Activated naive CD8-positive, alpha-beta T cell (primary cell): ENCODE measurements around the gene MRPS2.

Source experiments
- H3K27ac Mint-ChIP-seq: one replicate; pipeline ENCODE4 v1.8.0; 2021; ENCODE audit warnings: mixed read lengths
- H3K27me3 Mint-ChIP-seq: one replicate; pipeline ENCODE4 v1.8.0; 2021; ENCODE audit warnings: mixed read lengths
- H3K36me3 Mint-ChIP-seq: one replicate; pipeline ENCODE4 v1.8.0; 2021; ENCODE audit warnings: mixed read lengths
- H3K4me1 Mint-ChIP-seq: one replicate; pipeline ENCODE4 v1.8.0; 2021; ENCODE audit warnings: low read depth, mixed read lengths
- H3K4me3 Mint-ChIP-seq: one replicate; pipeline ENCODE4 v1.8.0; 2021; ENCODE audit warnings: mild to moderate bottlenecking, mixed read lengths
- H3K9me3 Mint-ChIP-seq: one replicate; pipeline ENCODE4 v1.8.0; 2021; ENCODE audit warnings: low read depth, mixed read lengths

MRPS2 gene

DNA sequence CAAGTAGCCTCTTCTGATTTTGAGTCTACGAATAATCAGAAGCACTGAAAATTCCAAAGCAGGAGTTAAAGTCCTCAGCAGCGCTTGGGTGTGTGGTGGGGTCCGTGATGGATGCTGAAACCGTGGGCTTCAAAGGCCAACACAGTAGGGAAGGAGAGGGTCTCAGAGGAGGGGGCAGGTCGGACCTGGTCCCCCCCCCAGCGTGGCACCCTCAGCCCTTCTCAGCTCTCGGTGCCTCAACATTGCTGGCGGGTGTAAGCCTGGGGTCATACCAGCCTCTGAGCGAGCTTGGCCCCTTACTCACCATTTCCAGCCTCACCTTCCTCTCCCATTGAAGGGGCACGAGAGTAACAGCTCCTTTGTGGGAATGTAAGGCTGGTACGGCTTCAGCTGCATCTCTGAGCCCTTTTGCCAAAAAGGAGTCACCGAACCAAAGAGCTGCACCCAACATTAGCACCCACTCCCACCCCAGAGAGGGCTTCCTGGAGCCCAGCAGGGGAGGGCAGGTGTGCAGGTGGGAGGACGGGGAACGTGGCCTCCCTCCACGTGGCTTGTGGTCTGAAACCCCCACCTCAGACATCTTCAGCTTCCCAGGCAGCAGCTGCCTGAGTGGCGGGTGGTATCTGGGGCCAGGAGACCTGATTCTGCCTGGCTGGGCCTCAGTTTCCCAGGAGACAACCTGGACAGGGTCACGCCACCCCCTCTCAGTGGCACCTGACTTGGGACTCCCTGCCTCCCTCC is 14.0 kb downstream of the MRPS2 start:
- Mint-ChIP-seq H3K27me3 (no peaks in the 10 kb centered on the region), H3K9me3 (peaks cover 1% of the 10 kb centered on the region), H3K4me3 (no peak overlapping the region), H3K4me1 (no peaks in the 10 kb centered on the region), H3K27ac (no peak overlapping the region), H3K36me3 (peaks cover 1% of the 10 kb centered on the region)

DNA sequence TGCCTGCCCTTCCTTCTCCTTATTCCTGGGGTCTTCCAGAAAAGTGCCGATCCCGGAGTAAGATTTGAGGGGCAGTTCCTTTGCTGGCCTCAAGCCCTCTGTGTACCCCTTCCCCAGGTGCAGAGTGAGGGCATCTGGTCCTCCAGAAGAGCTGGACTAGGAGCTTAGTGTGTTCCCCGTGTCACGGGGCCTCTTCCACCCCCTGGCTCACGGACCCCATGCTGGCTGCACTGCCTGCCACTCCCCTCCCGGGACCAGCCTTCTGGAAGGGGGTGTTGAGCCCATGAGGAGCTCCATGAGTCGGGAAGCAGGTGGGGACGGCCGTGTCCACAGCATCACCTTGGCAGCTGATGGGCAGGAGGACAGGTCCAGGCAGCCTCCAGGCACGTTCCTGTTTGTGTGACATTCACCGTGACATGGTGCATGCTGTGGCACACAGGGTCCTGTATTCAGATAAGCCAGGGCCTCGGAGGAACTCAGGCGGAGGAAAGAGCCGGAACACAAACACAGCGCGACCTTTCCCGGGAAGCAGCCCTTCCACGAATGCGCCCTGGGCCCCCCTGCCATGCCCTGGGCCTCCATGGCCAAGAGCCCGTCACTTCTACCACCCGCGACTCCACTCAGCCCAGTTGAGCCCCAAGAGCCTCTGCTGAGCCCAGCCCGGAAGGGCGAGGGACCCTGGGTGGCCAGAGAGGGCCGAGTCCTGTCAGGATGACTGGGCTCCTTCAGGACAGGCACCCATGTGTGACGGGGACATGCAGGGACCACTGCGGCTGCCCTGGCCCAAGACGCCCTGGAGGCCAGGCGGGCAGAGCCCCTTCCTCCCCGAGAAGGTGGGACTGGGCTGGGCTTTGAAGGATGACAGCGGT is 14.8 kb downstream of the MRPS2 start:
- no peaks in the 10 kb centered on the region for H3K9me3 Mint-ChIP-seq
- no peak overlapping the region for H3K4me3 Mint-ChIP-seq
- no peaks in the 10 kb centered on the region for H3K36me3 Mint-ChIP-seq
- no peaks in the 10 kb centered on the region for H3K4me1 Mint-ChIP-seq
- H3K27me3 Mint-ChIP-seq, result no peaks in the 10 kb centered on the region
- no peak overlapping the region for H3K27ac Mint-ChIP-seq

DNA sequence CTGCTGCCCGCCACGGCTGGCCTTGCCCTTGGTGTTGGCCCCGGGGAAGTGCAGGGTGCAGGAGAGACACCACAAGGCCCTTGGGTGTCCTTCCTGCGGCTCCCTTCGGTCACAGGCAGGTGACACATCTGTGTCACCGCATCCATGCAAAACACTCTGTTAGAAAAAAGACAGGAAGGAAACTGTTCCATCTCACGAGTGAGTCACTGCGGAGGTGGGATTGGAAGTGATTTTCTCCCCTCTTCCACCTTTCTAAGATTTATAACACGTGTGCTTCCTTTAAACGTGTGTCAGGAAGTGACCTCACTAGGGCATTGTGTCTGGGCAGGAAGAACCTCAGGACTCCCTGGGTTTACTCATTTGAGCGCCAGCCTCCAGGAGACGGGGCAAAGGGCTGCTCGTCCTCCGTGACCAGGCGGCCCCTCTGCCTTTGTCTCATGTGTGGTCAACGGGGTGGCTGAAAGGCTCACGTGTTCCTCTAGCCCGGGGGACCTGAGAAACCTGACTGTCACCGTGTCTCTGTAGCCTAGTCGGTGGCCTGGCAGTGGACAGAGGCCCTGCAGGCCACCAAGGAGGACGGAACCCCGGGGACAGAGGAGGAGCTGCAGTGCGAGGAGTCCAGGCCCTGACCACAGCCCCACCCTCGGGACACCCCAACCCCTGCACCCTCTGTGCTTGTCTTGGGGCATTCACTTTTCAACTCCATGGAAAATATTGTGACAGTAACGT is 15.8 kb downstream of the MRPS2 start:
- Mint-ChIP-seq H3K9me3 (no peaks in the 10 kb centered on the region), H3K27me3 (no peaks in the 10 kb centered on the region), H3K27ac (no peak overlapping the region), H3K4me3 (no peak overlapping the region), H3K36me3 (no peaks in the 10 kb centered on the region), H3K4me1 (no peaks in the 10 kb centered on the region)

GRCh38 chr9:135517407-135517822 is 16.9 kb downstream of the MRPS2 start:
- H3K9me3 Mint-ChIP-seq, result no peaks in the 10 kb centered on the region
- no peak overlapping the region for H3K4me3 Mint-ChIP-seq
- no peaks in the 10 kb centered on the region for H3K4me1 Mint-ChIP-seq
- H3K27me3 Mint-ChIP-seq, result no peaks in the 10 kb centered on the region
- no peak overlapping the region for H3K27ac Mint-ChIP-seq
- no peaks in the 10 kb centered on the region for H3K36me3 Mint-ChIP-seq

- Mint-ChIP-seq H3K4me3 (no peak overlapping the region), H3K27ac (no peak overlapping the region), H3K9me3 (no peaks in the 10 kb centered on the region), H3K4me1 (no peaks in the 10 kb centered on the region), H3K36me3 (no peaks in the 10 kb centered on the region), H3K27me3 (no peaks in the 10 kb centered on the region)
Measured at GRCh38 chr9:135519179-135519971, 18.9 kb downstream of the MRPS2 start.

DNA sequence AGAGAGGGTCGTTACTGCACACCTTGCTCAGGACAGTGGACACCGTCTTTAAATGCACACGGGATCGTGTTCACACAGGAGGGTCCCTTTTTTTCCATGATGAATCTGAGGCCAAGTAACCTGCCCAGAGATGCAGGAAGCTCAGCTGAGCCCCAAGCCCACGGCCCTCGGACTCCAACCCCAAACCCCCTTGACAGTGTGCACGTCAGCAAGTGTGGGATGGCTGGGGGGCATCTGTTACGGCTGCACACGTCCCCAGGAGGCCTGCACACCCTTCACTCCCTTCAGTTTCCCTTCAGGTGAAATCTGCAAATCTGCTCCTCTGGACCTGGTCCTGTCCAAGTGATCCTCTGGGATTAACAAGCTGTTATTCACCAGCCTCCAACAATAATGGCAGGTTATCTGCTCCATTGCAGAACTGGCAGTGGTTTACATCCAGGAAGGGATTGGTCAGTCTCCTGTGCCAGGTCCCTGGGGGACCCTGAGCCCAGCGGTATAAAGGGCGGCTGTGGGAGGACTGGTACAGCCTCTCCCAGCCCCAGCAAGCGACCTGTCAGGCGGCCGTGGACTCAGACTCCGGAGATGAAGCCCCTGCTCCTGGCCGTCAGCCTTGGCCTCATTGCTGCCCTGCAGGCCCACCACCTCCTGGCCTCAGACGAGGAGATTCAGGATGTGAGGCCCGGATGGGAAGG is 20.6 kb downstream of the MRPS2 start, which contains the start of gene LCN1:
Gene LCN1 (plus strand): TSS at position 525 of the 692 bp plus-strand sequence. CDS start 58 bp downstream, at position 583.
- H3K4me1 Mint-ChIP-seq, result no peaks in the 10 kb centered on the region
- no peak within 1 kb of the TSS for H3K4me3 Mint-ChIP-seq
- H3K27ac Mint-ChIP-seq, result no peak within 1 kb of the TSS
- H3K36me3 Mint-ChIP-seq, result no peaks in the 10 kb centered on the region
- H3K27me3 Mint-ChIP-seq, result no peaks in the 10 kb centered on the region
- H3K9me3 Mint-ChIP-seq, result no peaks in the 10 kb centered on the region

GRCh38 chr9:135521608-135522095 is 21.2 kb downstream of the MRPS2 start:
- Mint-ChIP-seq H3K4me1 (no peaks in the 10 kb centered on the region), H3K27me3 (no peaks in the 10 kb centered on the region), H3K4me3 (no peak overlapping the region), H3K9me3 (no peaks in the 10 kb centered on the region), H3K36me3 (no peaks in the 10 kb centered on the region), H3K27ac (no peak overlapping the region)

DNA sequence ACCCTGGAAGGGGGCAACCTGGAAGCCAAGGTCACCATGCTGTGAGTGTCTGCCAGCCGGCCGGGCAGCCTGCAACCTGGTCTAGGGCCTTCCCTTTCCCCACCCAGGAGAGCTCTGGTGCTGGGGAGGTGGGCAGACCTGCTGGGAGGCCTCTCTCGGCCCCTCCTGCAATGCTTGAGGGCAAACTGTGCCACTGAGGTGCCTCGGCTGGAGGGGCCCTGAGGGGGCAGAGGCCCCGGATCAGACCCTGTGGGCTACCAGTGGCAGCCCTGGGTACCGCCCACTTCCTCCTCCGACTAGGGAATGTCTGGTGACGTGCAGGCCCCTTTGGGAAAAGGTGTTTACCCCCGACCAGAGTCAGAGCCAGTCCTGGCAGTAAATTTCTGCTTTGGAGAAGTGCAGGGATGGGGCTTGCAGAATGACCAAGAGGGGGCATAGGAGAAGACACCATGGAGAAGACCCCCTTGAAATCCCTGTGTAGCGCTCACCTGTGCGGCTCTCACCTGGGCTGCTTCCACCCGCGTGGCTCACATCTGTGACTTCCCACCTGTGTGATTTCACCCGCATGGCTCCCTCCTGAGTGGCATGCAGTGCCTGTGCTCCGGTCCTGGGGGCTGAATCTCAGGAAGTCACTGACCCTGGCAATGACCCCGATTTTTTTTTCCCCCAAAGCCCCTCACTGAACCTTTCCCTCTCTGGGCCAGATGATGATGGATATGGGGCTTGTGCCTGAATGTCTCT is 21.8 kb downstream of the MRPS2 start:
- Mint-ChIP-seq H3K27me3 (no peaks in the 10 kb centered on the region), H3K4me3 (no peak overlapping the region), H3K27ac (no peak overlapping the region), H3K4me1 (no peaks in the 10 kb centered on the region), H3K9me3 (no peaks in the 10 kb centered on the region), H3K36me3 (no peaks in the 10 kb centered on the region)

- Mint-ChIP-seq H3K4me1 (no peaks in the 10 kb centered on the region), H3K36me3 (no peaks in the 10 kb centered on the region), H3K27ac (no peak overlapping the region), H3K4me3 (no peak overlapping the region), H3K9me3 (no peaks in the 10 kb centered on the region), H3K27me3 (no peaks in the 10 kb centered on the region)
Measured at GRCh38 chr9:135522931-135523330, 22.4 kb downstream of the MRPS2 start.

DNA sequence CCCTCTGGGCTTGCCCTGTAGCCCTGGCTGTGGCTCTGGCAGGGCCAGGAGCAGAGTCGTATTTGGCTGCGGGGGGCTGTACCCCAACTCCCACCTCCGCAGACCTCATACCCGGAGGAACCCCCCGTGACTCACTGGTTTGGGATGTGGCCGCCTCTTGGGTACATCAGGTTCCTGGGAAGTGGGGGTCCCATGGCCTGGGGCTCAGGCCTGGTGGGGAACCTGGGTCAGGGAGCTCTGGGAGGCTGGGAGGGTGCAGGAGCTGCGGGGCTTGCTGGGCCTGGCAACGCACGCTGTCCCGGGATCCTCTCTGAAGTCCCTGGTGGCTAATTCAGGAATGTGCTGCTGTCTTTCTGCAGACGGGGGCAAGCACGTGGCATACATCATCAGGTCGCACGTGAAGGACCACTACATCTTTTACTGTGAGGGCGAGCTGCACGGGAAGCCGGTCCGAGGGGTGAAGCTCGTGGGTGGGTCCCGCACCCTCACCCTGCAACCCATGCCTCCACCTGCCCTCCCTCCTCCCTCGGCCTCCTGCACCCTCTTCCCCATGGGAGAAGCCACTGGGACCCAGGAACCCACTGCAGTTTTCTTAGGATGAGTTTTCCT is 23.1 kb downstream of the MRPS2 start:
- H3K27me3 Mint-ChIP-seq, result no peaks in the 10 kb centered on the region
- no peak overlapping the region for H3K27ac Mint-ChIP-seq
- H3K4me1 Mint-ChIP-seq, result no peaks in the 10 kb centered on the region

DNA sequence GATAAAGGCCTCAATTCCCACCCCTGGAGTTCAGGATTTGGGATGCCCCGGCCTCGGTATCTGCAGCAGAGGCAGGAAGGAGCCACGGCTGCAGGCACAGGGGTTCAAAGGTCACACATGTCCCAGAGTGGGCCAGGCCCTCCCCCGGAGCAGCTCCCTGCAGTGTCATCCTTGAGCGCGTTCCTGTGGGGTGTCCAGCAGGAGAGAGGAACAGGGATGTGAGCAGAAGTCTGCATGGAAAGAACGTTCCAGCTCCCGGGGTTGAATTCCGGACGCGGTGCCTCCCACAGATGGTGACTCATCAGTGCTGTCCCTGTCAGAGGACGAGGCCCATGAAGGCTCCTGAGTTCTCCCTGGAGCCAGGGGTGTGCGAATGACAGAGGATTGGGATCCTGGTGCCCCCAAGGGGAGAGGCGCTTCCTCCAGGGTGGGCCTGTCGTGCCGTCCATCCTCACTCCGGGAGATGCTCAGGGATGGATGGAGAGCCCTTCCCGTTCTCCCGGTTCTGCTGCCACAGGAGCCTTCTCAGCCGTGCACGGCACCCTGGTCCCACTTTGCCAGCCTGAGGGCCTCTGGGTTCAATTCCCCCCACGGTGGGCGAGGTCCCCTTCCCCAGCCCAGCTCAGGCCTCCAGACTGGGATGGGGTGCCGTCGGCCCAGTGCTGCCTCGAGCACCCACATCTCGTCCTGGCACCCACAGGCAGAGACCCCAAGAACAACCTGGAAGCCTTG is 23.8 kb downstream of the MRPS2 start:
- no peak overlapping the region for H3K27ac Mint-ChIP-seq
- H3K4me3 Mint-ChIP-seq, result no peak overlapping the region
- H3K9me3 Mint-ChIP-seq, result no peaks in the 10 kb centered on the region
- H3K36me3 Mint-ChIP-seq, result no peaks in the 10 kb centered on the region
- no peaks in the 10 kb centered on the region for H3K4me1 Mint-ChIP-seq
- H3K27me3 Mint-ChIP-seq, result no peaks in the 10 kb centered on the region

More for the DNA sequence above, 23.1 kb downstream of the MRPS2 start:
- no peak overlapping the region for H3K4me3 Mint-ChIP-seq
- H3K9me3 Mint-ChIP-seq, result no peaks in the 10 kb centered on the region
- no peaks in the 10 kb centered on the region for H3K36me3 Mint-ChIP-seq

DNA sequence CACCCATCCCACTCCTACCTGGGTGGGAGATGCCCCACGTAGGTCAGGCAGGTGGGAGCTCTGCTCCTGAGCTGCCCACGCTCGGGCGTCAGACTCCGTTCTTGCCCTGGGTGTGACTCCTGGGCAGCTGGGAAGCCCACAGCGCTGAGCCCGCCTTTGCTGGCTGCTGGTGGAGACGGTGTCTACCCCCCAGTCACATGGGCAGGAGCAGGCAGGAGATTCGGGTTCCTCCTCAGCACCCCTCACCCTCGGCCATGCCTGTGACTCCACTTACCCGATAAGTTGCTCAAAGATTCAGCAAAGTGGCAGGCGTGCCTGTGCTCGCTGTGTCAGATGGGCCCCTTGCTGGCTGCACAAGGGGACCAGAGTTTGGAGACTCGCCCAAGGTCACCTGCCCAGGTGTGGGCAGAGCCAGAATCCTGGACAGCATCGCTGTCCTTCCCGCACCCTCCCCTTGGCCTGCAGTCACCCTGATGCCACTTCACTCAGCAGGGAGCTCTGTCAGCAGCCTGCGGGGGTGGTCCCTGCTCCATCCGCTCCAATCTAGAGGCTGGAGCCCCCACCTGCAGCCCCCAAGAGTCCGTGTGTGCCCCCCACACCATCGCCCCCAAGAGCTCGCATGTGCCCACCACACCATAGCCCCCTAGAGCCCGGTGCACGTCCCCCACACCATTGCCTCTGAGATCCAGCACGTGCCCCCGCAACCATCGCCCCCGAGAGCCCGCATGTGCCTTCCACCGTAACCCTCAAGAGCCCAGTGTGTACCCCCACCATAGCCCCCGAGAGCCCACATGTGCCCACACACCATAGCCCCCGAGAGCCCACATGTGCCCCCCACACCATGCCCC is 25.0 kb downstream of the MRPS2 start:
- Mint-ChIP-seq H3K4me1 (no peaks in the 10 kb centered on the region), H3K36me3 (no peaks in the 10 kb centered on the region), H3K27ac (no peak overlapping the region), H3K27me3 (no peaks in the 10 kb centered on the region), H3K4me3 (no peak overlapping the region), H3K9me3 (no peaks in the 10 kb centered on the region)
